A673 (cell line): ENCODE measurements around the gene FEM1C. TPM values are rescaled to one million over a fixed set of nuclear protein-coding genes. Genes with fewer than 3 reads are reported as not detected.

Experiments
- BruUV-seq: library from RNA; stranded (reverse); fragments of 400-500 nt; replicated peaks from 2 replicates; lab custom pipeline; 2021; lab: Mats Ljungman, UMichigan
- CTCF ChIA-PET: fragments of 300-600 bp; sonication (Branson Sonifier 250); formaldehyde crosslinking; loops from one replicate; lab custom pipeline; 2022; ENCODE audit warnings: antibody characterized with exemption; lab: Charles Lee
- POLR2A ChIA-PET: fragments of 300-600 bp; sonication (Branson Sonifier 250); formaldehyde crosslinking; loops from one replicate; lab custom pipeline; 2022; ENCODE audit warnings: antibody characterized with exemption; ENCODE audit not compliant: low non-redundant PET; lab: Charles Lee
- DNase-seq: peaks from one replicate; pipeline ENCODE4 v3.0.0-alpha.2; 2015; ENCODE audit warnings: low spot score
- H3K27ac ChIP-seq: fragments of 200-600 bp; sonication (generic); 2 replicates; pipeline ENCODE4 v1.5.1; 2016; ENCODE audit warnings: mixed run types, low read depth, mild to moderate bottlenecking, mixed read lengths, antibody characterized with exemption, low read length; ENCODE audit not compliant: poor library complexity, severe bottlenecking
- H3K27me3 ChIP-seq: fragments of 200-600 bp; sonication (generic); replicated peaks from 2 replicates; pipeline ENCODE4 v1.6.1; 2017; ENCODE audit warnings: mixed run types, low read depth, mild to moderate bottlenecking, mixed read lengths, antibody characterized with exemption, low read length; ENCODE audit not compliant: insufficient read depth, poor library complexity
- H3K36me3 ChIP-seq: fragments of 200-600 bp; sonication (generic); 2 replicates; pipeline ENCODE4 v1.6.1; 2016; ENCODE audit warnings: mixed run types, mild to moderate bottlenecking, mixed read lengths, antibody characterized with exemption, low read length; ENCODE audit not compliant: insufficient read depth, poor library complexity, severe bottlenecking
- H3K4me1 ChIP-seq: fragments of 200-600 bp; sonication (generic); 2 replicates; pipeline ENCODE4 v1.6.1; 2017; ENCODE audit warnings: mixed run types, mild to moderate bottlenecking, mixed read lengths, antibody characterized with exemption, low read length; ENCODE audit not compliant: insufficient read depth, poor library complexity, severe bottlenecking
- H3K4me3 ChIP-seq: fragments of 200-600 bp; sonication (generic); 2 replicates; pipeline ENCODE4 v1.5.1; 2016; ENCODE audit warnings: low read depth, mixed run types, mild to moderate bottlenecking, mixed read lengths, low read length; ENCODE audit not compliant: poor library complexity, severe bottlenecking
- H3K9me3 ChIP-seq: fragments of 200-600 bp; sonication (generic); 2 replicates; pipeline ENCODE4 v1.6.1; 2016; ENCODE audit warnings: mixed run types, low read depth, mild to moderate bottlenecking, mixed read lengths, antibody characterized with exemption, low read length; ENCODE audit not compliant: poor library complexity, severe bottlenecking
- CTCF ChIP-seq: fragments of 300-800, 200-600 bp; sonication (generic); conservative IDR thresholded peaks from 2 replicates; pipeline ENCODE4 v1.5.1; 2017; ENCODE audit warnings: low read depth, mild to moderate bottlenecking, antibody characterized with exemption, low read length, moderate library complexity, mixed read lengths
- EZH2 ChIP-seq: fragments of 200-600 bp; sonication (generic); IDR thresholded peaks from 2 replicates; pipeline ENCODE4 v1.6.1; 2017; ENCODE audit warnings: borderline replicate concordance, low read depth, mild to moderate bottlenecking, mixed read lengths, antibody characterized with exemption, low read length; ENCODE audit not compliant: poor library complexity, severe bottlenecking
- intact Hi-C: fragments of 100-400 bp; cut with micrococcal nuclease; formaldehyde crosslinking; loops from one replicate; pipeline ENCODE4 v1.10.0; 2022; ENCODE audit not compliant: unreplicated experiment
- total RNA-seq: library from RNA; stranded (reverse); gene quantifications from 2 replicates; pipeline ENCODE4 v1.2.3, GENCODE V29; 2021

The FEM1C gene
- total RNA-seq, 1 experiment from 2014 or later = 15.0 TPM

- no peak for DNase-seq
- BruUV-seq = no TSS peak
- intact Hi-C loops = loop anchor here (2.0 to 10.0 kb wide), 2 partner anchors 38 to 286 kb away; no protein-coding TSS in a partner anchor
- ChIA-PET CTCF (no interaction called here), POLR2A (no interaction called here)
- Histone ChIP-seq H3K36me3 (no peaks in the 10 kb centered on the region), H3K4me3 (no peak overlapping the region), H3K27ac (no peak overlapping the region), H3K9me3 (peaks cover 10% of the 10 kb centered on the region), H3K4me1 (no peaks in the 10 kb centered on the region), H3K27me3 (no peaks in the 10 kb centered on the region)
- no peak for TF ChIP-seq EZH2
- TF ChIP-seq CTCF = no peak
These were observed 4.1 kb upstream of the FEM1C start for GRCh38 chr5:115548683-115549082.

DNA sequence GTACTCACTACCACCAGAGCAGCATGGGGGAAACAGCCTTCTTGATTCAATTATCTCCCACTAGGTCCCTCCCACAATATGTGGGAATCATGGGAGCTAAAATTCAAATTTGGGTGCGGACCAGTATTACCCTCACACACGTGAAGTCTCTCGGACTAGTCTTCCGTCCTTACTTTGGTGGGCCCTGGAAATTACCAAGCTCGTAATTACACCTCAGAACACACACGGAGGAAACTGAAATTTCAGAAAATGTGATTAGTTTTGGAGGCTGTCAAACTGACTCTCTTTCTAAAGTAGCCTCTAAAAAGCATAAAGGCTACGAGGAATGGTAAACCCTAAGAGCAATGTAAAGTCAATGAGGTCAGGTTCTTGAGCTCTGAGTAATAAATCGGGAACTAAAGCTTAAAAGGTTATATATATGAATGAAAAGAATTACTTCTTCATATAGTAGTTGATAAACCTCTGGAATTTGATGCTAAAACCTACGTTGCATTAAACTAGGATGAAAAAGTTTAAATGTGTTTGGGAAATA lies 842 bp upstream of the FEM1C start:
- POLR2A ChIA-PET = interaction anchor here (0.7 kb wide), 1 partner anchor 249 kb away, joined by 3 read pairs; the partner anchor contains the start of gene CCDC112
- peak overlapping the region; percentile 92 for H3K4me3 ChIP-seq
- peaks cover 10% of the 10 kb centered on the region for H3K9me3 ChIP-seq
- CTCF ChIA-PET = no interaction called here
- no peak for DNase-seq
- peaks cover 3% of the 10 kb centered on the region for H3K4me1 ChIP-seq
- H3K36me3 ChIP-seq = peaks cover 19% of the 10 kb centered on the region
- H3K27me3 ChIP-seq = no peaks in the 10 kb centered on the region
- no TSS peak for BruUV-seq
- intact Hi-C loops = loop anchor here (10.0 kb wide), 1 partner anchor 289 kb away; no protein-coding TSS in a partner anchor
- TF ChIP-seq CTCF (no peak), EZH2 (no peak)
- no peak overlapping the region for H3K27ac ChIP-seq

GRCh38 chr5:115544043-115544435 lies 536 bp downstream of the FEM1C start:
- H3K4me1 ChIP-seq = peaks cover 3% of the 10 kb centered on the region
- peaks cover 32% of the 10 kb centered on the region for H3K36me3 ChIP-seq
- BruUV-seq = no TSS peak
- H3K4me3 ChIP-seq = peak overlapping the region; percentile 92
- H3K27ac ChIP-seq = peak overlapping the region; percentile 98
- intact Hi-C loops = loop anchor here (10.0 kb wide), 1 partner anchor 291 kb away; no protein-coding TSS in a partner anchor
- TF ChIP-seq EZH2 = no peak
- no peak for TF ChIP-seq CTCF
- ChIA-PET POLR2A (interaction anchor here (0.9 kb wide), 1 partner anchor 630 kb away, joined by 6 read pairs; no protein-coding TSS in a partner anchor), CTCF (interaction anchor here (0.7 kb wide), 1 partner anchor 241 kb away, joined by 9 read pairs; no protein-coding TSS in a partner anchor)
- peak; percentile 45 for DNase-seq
- H3K27me3 ChIP-seq = no peaks in the 10 kb centered on the region
- H3K9me3 ChIP-seq = peaks cover 10% of the 10 kb centered on the region
